ENCODE results near the gene ZFAND3. TPM values are rescaled to one million over a fixed set of nuclear protein-coding genes. Genes with fewer than 3 reads are reported as not detected.

Gene ZFAND3
- total and polyA plus RNA-seq, 3 donors from 2014 or later, result 104 to 329 (median 109) TPM

GRCh38 chr6:37856285-37856684, 36.8 kb downstream of the ZFAND3 start:
- no peaks in the 10 kb centered on the region for H3K27me3 ChIP-seq
- intact Hi-C loops (cut with DNase I; ENCODE audit: low total_unique reads), result no loop called here
- H3K4me1 ChIP-seq, result no peaks in the 10 kb centered on the region
- no peak overlapping the region for H3K27ac ChIP-seq
- 84% methylated on average over 2 of the region's 2 CpGs for WGBS, 2 donors
- no peaks in the 10 kb centered on the region for H3K36me3 ChIP-seq (ENCODE audit: low read depth, missing control alignments)
- no peaks in the 10 kb centered on the region for H3K9me3 ChIP-seq
- no peak for TF ChIP-seq POLR2A (IDR thresholded peaks at IDR 0.05)
- TF ChIP-seq, protein P1, sequence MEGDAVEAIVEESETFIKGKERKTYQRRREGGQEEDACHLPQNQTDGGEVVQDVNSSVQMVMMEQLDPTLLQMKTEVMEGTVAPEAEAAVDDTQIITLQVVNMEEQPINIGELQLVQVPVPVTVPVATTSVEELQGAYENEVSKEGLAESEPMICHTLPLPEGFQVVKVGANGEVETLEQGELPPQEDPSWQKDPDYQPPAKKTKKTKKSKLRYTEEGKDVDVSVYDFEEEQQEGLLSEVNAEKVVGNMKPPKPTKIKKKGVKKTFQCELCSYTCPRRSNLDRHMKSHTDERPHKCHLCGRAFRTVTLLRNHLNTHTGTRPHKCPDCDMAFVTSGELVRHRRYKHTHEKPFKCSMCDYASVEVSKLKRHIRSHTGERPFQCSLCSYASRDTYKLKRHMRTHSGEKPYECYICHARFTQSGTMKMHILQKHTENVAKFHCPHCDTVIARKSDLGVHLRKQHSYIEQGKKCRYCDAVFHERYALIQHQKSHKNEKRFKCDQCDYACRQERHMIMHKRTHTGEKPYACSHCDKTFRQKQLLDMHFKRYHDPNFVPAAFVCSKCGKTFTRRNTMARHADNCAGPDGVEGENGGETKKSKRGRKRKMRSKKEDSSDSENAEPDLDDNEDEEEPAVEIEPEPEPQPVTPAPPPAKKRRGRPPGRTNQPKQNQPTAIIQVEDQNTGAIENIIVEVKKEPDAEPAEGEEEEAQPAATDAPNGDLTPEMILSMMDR (IDR thresholded peaks at IDR 0.05), result no peak
- DNase-seq, result no peak
- no peak overlapping the region for H3K4me3 ChIP-seq

GRCh38 chr6:37858363-37858762, 38.8 kb downstream of the ZFAND3 start:
- TF ChIP-seq, protein P1 (IDR thresholded peaks at IDR 0.05), result no peak
- TF ChIP-seq POLR2A (IDR thresholded peaks at IDR 0.05), result no peak
- Histone ChIP-seq H3K4me1 (peaks cover 4% of the 10 kb centered on the region), H3K27ac (no peak overlapping the region), H3K27me3 (no peaks in the 10 kb centered on the region), H3K36me3 (ENCODE audit: low read depth, missing control alignments) (no peaks in the 10 kb centered on the region), H3K9me3 (no peaks in the 10 kb centered on the region), H3K4me3 (no peak overlapping the region)
- 85 to 90% methylated on average over 3 of the region's 3 CpGs for WGBS, 2 donors
- intact Hi-C loops (cut with DNase I; ENCODE audit: low total_unique reads), result no loop called here
- DNase-seq, result no peak

DNA sequence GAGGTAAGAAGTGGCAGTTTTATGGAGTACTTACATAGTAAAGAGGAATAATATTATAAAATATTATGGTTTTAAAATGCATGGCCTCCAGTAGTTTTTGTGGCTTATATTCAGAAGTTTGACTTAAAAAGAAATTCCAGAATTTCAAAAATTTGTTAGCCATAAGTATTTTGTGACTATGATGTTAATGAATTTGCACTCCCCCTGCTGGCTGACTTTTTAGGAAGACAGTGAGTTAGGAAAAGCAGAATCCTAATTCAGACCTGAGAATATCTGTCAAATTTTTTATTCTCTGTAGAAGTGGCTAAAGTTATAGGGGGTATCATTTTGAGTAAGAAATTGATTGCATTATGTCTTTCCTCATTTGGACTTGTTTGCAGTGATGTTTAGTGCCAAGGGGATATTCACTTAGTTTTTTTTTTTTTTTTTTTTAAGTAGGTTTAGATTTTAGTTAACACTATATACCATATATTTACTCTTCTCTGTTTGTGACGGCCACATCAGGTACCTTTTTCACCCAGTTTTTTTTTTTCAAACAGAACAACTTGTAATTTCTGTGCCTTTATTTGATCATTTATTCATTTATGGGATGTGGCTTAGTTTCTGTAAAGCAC, 40.8 kb downstream of the ZFAND3 start:
- Histone ChIP-seq H3K36me3 (ENCODE audit: low read depth, missing control alignments) (no peaks in the 10 kb centered on the region), H3K4me3 (no peak overlapping the region), H3K27me3 (no peaks in the 10 kb centered on the region), H3K9me3 (no peaks in the 10 kb centered on the region), H3K27ac (no peak overlapping the region), H3K4me1 (peaks cover 4% of the 10 kb centered on the region)
- 69 to 75% methylated on average over 1 of the region's 1 CpG for WGBS, 2 donors
- no peak for TF ChIP-seq POLR2A (IDR thresholded peaks at IDR 0.05)
- TF ChIP-seq, protein P1 (IDR thresholded peaks at IDR 0.05), result peak in 2 of 3 experiments; percentile 41 to 48
- DNase-seq, result peak; percentile 51
- intact Hi-C loops (cut with DNase I; ENCODE audit: low total_unique reads), result no loop called here

- Histone ChIP-seq H3K27ac (no peak overlapping the region), H3K4me1 (peaks cover 4% of the 10 kb centered on the region), H3K9me3 (no peaks in the 10 kb centered on the region), H3K27me3 (no peaks in the 10 kb centered on the region), H3K4me3 (no peak overlapping the region), H3K36me3 (ENCODE audit: low read depth, missing control alignments) (no peaks in the 10 kb centered on the region)
- TF ChIP-seq, protein P1 (IDR thresholded peaks at IDR 0.05), result no peak
- TF ChIP-seq POLR2A (IDR thresholded peaks at IDR 0.05), result no peak
- intact Hi-C loops (cut with DNase I; ENCODE audit: low total_unique reads), result no loop called here
- no peak for DNase-seq
- WGBS, 2 donors, result 69 to 71% methylated on average over 2 of the region's 2 CpGs
Measured at GRCh38 chr6:37861452-37861851, 41.9 kb downstream of the ZFAND3 start.

DNA sequence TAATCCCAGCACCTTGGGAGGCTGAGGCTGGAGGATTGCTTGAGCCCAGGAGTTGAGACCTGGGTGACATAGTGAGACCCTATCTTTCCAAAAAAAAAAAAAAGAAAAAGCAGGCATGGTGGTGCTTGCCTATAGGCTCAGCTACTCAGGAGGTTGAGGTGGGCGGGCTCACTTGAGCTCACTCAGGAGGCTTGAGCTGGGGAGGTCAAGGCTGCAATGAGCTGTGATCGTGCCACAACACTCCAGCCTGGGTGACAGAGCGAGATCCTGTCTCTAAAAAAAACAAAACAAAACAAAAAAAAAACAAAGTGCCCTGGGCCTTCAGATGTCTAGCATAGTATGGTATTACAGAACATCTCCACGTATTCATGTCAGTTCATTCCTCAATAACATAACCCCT, 42.9 kb downstream of the ZFAND3 start:
- no peak for DNase-seq
- H3K4me1 ChIP-seq, result peaks cover 4% of the 10 kb centered on the region
- intact Hi-C loops (cut with DNase I; ENCODE audit: low total_unique reads), result no loop called here

More for the DNA sequence above, 42.9 kb downstream of the ZFAND3 start:
- H3K4me3 ChIP-seq, result no peak overlapping the region
- no peaks in the 10 kb centered on the region for H3K36me3 ChIP-seq (ENCODE audit: low read depth, missing control alignments)
- no peak overlapping the region for H3K27ac ChIP-seq
- 63 to 69% methylated on average over 4 of the region's 4 CpGs for WGBS, 2 donors
- TF ChIP-seq, protein P1 (IDR thresholded peaks at IDR 0.05), result no peak
- TF ChIP-seq POLR2A (IDR thresholded peaks at IDR 0.05), result no peak
- no peaks in the 10 kb centered on the region for H3K27me3 ChIP-seq
- H3K9me3 ChIP-seq, result no peaks in the 10 kb centered on the region

All from testis (tissue), 3 donors.